BLaER1 (cell line): ENCODE data around the gene RIMS4.
"Not testable (repeated sequence)": the region's sequence is repeated elsewhere in the genome, so short reads cannot be mapped to it uniquely, and the experiment has no call there.

ENCODE experiments used
- H3K27ac ChIP-seq: shearing (Covaris generic); formaldehyde crosslinking; 2 replicates; pipeline ENCODE4 v1.8.1; 2022
- H3K27me3 ChIP-seq: shearing (Covaris generic); formaldehyde crosslinking; 2 replicates; pipeline ENCODE4 v1.8.1; 2022
- H3K36me3 ChIP-seq: shearing (Covaris generic); formaldehyde crosslinking; 2 replicates; pipeline ENCODE4 v1.8.1; 2022
- H3K4me1 ChIP-seq: shearing (Covaris generic); formaldehyde crosslinking; 2 replicates; pipeline ENCODE4 v1.8.1; 2022
- H3K4me2 ChIP-seq: shearing (Covaris generic); formaldehyde crosslinking; 2 replicates; pipeline ENCODE4 v1.8.1; 2022
- H3K4me3 ChIP-seq: shearing (Covaris generic); formaldehyde crosslinking; 2 replicates; pipeline ENCODE4 v1.8.1; 2022
- H3K9ac ChIP-seq: shearing (Covaris generic); formaldehyde crosslinking; 2 replicates; pipeline ENCODE4 v1.8.1; 2022
- H3K9me3 ChIP-seq: shearing (Covaris generic); formaldehyde crosslinking; 2 replicates; pipeline ENCODE4 v1.8.1; 2022
- H4K20me1 ChIP-seq: shearing (Covaris generic); formaldehyde crosslinking; 2 replicates; pipeline ENCODE4 v1.8.1; 2022
- Cebpa-rat ChIP-seq: shearing (Covaris generic); IDR thresholded peaks from 2 replicates; pipeline ENCODE4 v1.8.1; 2022

Gene RIMS4

DNA sequence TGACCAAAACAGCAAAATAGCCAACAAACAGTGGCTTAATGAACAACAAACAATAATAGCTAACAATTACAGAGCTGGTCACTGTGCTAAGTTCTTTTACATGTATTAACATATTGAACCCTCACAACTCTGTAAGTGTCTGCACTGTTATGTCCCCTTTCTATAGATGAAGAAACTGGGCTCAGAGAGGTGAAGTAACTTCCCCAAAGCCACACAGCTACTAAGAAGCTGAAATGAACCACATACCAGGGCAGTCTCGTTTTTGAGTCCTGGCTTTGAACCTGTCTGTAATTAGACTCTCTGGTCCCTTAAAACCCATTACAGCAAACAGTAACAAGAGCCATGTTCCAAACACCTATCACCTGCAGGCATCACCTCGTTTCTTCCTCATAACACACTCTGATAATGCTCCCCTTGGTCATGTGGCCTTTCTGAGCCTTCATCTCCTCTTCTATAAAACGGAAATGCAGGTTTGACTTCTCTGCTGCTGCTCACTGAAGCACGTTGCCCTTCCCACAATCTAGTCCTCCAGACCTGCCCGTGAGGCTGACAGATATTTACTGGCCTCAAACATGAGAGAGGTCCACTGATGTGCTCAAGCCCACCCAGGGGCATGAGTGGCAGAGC lies 41.4 kb downstream of the RIMS4 start:
- Histone ChIP-seq H3K4me2 (peak overlapping the region; percentile 6), H3K9ac (no peak overlapping the region), H3K4me1 (peaks cover 16% of the 10 kb centered on the region)

GRCh38 chr20:44768256-44768655 lies 42.1 kb downstream of the RIMS4 start:
- no peak overlapping the region for H3K9ac ChIP-seq
- H4K20me1 ChIP-seq, result no peaks in the 10 kb centered on the region

More for the DNA sequence above, 41.4 kb downstream of the RIMS4 start:
- Histone ChIP-seq H3K9me3 (no peaks in the 10 kb centered on the region), H4K20me1 (no peaks in the 10 kb centered on the region), H3K36me3 (no peaks in the 10 kb centered on the region), H3K27ac (no peak overlapping the region), H3K27me3 (no peaks in the 10 kb centered on the region), H3K4me3 (no peak overlapping the region)
- no peak for TF ChIP-seq Cebpa-rat

GRCh38 chr20:44765701-44766347 lies 44.5 kb downstream of the RIMS4 start:
- Histone ChIP-seq H4K20me1 (no peaks in the 10 kb centered on the region), H3K27me3 (no peaks in the 10 kb centered on the region), H3K9ac (no peak overlapping the region), H3K4me2 (no peak overlapping the region), H3K36me3 (no peaks in the 10 kb centered on the region), H3K27ac (no peak overlapping the region), H3K4me1 (peaks cover 12% of the 10 kb centered on the region), H3K4me3 (no peak overlapping the region), H3K9me3 (no peaks in the 10 kb centered on the region)
- TF ChIP-seq Cebpa-rat, result no peak

More at GRCh38 chr20:44768256-44768655, 42.1 kb downstream of the RIMS4 start:
- peaks cover 16% of the 10 kb centered on the region for H3K4me1 ChIP-seq
- no peaks in the 10 kb centered on the region for H3K9me3 ChIP-seq
- no peak overlapping the region for H3K4me2 ChIP-seq
- H3K4me3 ChIP-seq, result no peak overlapping the region
- no peaks in the 10 kb centered on the region for H3K36me3 ChIP-seq
- no peak for TF ChIP-seq Cebpa-rat
- no peak overlapping the region for H3K27ac ChIP-seq
- no peaks in the 10 kb centered on the region for H3K27me3 ChIP-seq

- no peak for TF ChIP-seq Cebpa-rat
- no peak overlapping the region for H3K4me2 ChIP-seq
- H4K20me1 ChIP-seq, result no peaks in the 10 kb centered on the region
- peaks cover 14% of the 10 kb centered on the region for H3K4me1 ChIP-seq
- H3K4me3 ChIP-seq, result no peak overlapping the region
- no peak overlapping the region for H3K27ac ChIP-seq
- no peak overlapping the region for H3K9ac ChIP-seq
- H3K27me3 ChIP-seq, result no peaks in the 10 kb centered on the region
- H3K36me3 ChIP-seq, result no peaks in the 10 kb centered on the region
- H3K9me3 ChIP-seq, result no peaks in the 10 kb centered on the region
Observed at GRCh38 chr20:44765091-44765490, 45.3 kb downstream of the RIMS4 start.

DNA sequence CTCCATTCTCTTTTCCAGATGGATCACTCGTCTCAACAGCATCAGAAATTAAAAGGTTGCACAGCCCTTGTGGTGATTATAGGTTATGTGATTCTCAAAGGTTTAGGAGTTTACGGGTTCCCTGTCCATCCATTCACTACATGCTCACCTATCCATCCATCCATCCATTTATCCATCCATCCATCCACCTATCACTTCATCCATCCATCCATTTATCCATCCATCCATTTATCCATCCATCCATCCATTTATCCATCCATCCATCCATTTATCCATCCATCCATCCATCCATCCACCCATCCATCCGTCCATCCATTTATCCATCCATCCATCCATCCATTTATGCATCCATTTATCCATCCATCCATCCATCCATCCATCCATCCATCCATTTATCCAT lies 46.5 kb downstream of the RIMS4 start:
- H3K9me3 ChIP-seq, H3K27ac ChIP-seq, H3K9ac ChIP-seq, H3K4me1 ChIP-seq, H3K4me2 ChIP-seq, H3K27me3 ChIP-seq, H3K36me3 ChIP-seq, H4K20me1 ChIP-seq, H3K4me3 ChIP-seq: not testable (repeated sequence)

DNA sequence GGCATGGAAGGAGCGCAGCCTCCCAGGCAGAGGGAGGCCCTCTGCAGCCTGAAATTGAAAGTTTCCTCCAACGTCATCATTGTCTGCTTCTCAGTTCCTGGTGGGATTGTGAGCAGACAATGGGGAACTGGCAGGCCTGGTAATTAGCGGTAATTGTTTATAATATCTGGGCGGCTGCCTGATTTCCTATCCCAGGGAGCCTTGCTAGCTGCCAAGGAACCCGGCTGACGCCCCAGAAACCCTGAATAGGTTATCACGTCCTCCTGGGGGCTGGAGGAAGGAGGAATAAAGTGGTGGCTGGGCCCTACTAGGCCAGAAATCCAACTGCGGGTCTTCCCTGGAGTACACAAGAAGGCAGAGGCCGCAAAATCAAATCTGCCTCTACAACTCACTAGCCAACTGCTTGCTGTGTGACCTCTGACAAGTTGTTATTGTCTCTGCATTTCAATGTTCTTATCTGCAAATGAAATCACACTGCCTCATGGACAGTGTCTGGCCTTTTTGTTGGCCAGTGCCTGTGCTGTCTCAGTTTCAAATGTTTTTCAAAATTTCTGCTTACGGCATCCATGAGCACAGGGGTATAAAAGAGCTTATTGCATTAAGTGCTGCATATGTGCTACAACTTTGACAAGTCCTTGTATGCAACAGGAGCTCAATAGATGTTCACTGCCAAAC lies 47.7 kb downstream of the RIMS4 start:
- Histone ChIP-seq H4K20me1 (no peaks in the 10 kb centered on the region), H3K27me3 (no peaks in the 10 kb centered on the region), H3K4me3 (no peak overlapping the region), H3K27ac (no peak overlapping the region), H3K9ac (no peak overlapping the region), H3K36me3 (no peaks in the 10 kb centered on the region), H3K4me1 (peaks cover 6% of the 10 kb centered on the region; the same call in 1 of the 2 replicates), H3K9me3 (no peaks in the 10 kb centered on the region), H3K4me2 (no peak overlapping the region)
- TF ChIP-seq Cebpa-rat, result no peak

DNA sequence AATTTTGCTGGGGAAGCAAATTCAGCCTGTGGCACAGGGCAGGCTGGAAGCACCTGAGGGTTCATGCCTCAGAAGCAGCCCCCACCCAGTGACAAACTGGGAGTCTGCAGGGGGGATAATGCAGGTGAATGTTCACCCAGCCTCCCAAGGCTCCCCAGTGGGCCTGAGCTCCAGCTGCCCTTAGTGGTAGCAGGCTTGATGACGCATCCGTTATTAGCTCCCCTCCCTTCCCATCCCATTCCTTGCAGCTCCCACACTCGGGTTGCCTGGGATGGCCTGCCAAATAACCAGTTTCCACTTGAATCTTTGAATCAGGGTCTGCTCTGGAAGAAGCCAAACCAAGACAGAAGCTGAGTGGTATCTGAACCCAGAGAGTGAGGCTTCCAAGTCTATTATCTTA lies 48.9 kb downstream of the RIMS4 start:
- H3K36me3 ChIP-seq, result no peaks in the 10 kb centered on the region

DNA sequence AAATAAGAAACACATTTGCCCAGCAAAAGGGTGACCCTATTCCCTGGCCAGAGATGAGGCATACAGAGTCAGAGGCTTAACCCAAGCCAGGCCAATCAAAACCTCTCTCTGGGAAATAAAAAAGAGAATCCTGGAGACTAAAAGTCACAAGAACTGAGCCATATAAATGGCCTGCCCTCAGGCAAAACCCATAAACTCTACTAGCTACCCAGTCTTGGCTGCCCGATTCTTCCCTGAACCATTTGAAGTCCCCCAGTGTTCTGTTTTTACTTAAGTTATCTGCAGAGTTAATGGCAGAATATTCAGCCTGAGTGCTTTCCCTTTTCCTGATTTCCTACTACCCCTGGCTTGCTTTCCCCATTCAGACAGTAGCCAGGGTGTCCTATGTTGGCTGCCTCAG lies 50.8 kb downstream of the RIMS4 start:
- Histone ChIP-seq H3K9me3 (no peaks in the 10 kb centered on the region), H3K27ac (no peak overlapping the region)

More for the DNA sequence above, 48.9 kb downstream of the RIMS4 start:
- no peak overlapping the region for H3K4me3 ChIP-seq
- H3K9ac ChIP-seq, result no peak overlapping the region
- H4K20me1 ChIP-seq, result no peaks in the 10 kb centered on the region
- no peaks in the 10 kb centered on the region for H3K27me3 ChIP-seq
- no peaks in the 10 kb centered on the region for H3K9me3 ChIP-seq
- H3K27ac ChIP-seq, result no peak overlapping the region
- peaks cover 6% of the 10 kb centered on the region; the same call in 1 of the 2 replicates for H3K4me1 ChIP-seq
- H3K4me2 ChIP-seq, result no peak overlapping the region
- no peak for TF ChIP-seq Cebpa-rat

DNA sequence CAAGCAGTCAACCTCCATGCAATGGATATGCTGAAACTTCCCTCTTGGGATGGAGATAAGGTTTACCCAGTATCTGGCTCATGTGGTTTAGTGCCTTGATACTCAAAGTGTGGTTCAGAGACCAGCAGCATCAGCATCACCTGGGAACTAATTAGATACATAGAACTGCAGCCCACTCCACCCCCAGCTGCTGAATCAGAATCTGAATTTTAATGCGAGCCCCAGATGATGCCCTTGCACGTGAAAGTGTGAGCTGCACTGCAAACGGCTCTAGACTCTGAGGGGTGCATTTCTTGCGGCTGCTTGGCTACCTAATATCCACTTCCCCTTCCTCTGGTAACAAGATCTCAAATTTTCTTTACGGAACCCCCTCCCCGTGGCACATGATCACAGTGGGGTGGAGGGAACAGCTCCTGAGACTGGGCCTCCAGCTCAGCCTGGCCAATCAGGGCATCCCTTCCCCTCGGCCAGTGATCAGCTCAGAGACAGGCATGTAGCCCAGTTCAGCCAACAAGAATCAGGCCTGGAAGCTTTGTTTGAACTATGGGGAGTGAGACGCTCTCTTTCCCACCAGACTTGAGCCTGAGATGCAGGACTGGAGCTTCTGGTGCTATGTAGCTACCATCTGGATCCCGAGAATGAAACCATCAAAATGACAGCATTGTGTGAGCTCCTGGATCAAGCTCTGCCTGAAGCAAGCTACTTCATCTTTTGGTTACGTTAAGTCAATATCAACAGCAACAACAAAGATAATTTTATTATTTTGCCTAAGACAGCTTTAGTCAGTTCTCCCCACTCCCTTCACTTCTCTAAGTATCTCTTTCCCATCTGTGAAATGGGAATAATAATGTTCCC lies 51.9 kb downstream of the RIMS4 start:
- Histone ChIP-seq H3K27ac (no peak overlapping the region), H3K9ac (no peak overlapping the region), H3K27me3 (no peaks in the 10 kb centered on the region), H4K20me1 (no peaks in the 10 kb centered on the region), H3K4me1 (peaks cover 6% of the 10 kb centered on the region; the same call in 1 of the 2 replicates), H3K4me2 (no peak overlapping the region), H3K36me3 (no peaks in the 10 kb centered on the region), H3K9me3 (no peaks in the 10 kb centered on the region), H3K4me3 (no peak overlapping the region)
- no peak for TF ChIP-seq Cebpa-rat

More for the DNA sequence above, 50.8 kb downstream of the RIMS4 start:
- H4K20me1 ChIP-seq, result no peaks in the 10 kb centered on the region
- no peaks in the 10 kb centered on the region for H3K36me3 ChIP-seq
- H3K4me3 ChIP-seq, result no peak overlapping the region
- H3K4me1 ChIP-seq, result peaks cover 6% of the 10 kb centered on the region; the same call in 1 of the 2 replicates
- no peaks in the 10 kb centered on the region for H3K27me3 ChIP-seq
- H3K4me2 ChIP-seq, result no peak overlapping the region
- H3K9ac ChIP-seq, result no peak overlapping the region
- no peak for TF ChIP-seq Cebpa-rat
